ENCODE data around the gene PRKCE.

PRKCE gene

DNA sequence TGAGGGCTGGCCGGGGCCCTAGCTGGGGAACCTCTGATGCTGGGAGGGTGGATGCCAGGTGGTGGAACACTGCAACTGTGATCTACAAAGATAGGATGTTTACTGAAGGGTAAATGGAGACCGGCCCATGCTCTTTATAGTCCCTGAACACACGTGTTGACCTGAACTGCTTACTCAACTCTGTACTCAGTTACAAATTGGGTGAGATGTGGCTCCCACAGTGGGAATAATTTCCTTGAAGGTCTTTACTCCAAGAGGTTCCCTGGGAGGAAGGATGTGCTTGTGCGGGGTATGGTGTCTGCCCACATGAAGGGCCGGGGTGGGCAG, 254.1 kb downstream of the PRKCE start:
- DNase-seq (ENCODE audit: low spot score), result no peak
- TF ChIP-seq, protein P1, sequence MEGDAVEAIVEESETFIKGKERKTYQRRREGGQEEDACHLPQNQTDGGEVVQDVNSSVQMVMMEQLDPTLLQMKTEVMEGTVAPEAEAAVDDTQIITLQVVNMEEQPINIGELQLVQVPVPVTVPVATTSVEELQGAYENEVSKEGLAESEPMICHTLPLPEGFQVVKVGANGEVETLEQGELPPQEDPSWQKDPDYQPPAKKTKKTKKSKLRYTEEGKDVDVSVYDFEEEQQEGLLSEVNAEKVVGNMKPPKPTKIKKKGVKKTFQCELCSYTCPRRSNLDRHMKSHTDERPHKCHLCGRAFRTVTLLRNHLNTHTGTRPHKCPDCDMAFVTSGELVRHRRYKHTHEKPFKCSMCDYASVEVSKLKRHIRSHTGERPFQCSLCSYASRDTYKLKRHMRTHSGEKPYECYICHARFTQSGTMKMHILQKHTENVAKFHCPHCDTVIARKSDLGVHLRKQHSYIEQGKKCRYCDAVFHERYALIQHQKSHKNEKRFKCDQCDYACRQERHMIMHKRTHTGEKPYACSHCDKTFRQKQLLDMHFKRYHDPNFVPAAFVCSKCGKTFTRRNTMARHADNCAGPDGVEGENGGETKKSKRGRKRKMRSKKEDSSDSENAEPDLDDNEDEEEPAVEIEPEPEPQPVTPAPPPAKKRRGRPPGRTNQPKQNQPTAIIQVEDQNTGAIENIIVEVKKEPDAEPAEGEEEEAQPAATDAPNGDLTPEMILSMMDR (IDR thresholded peaks at IDR 0.05; ENCODE audit: borderline replicate concordance, control extremely low read depth, extremely low read depth, insufficient read depth, missing control alignments), result no peak
- in situ Hi-C loops (cut with MboI; ENCODE audit: low sequenced_read_pairs, unreplicated experiment), result no loop called here

DNA sequence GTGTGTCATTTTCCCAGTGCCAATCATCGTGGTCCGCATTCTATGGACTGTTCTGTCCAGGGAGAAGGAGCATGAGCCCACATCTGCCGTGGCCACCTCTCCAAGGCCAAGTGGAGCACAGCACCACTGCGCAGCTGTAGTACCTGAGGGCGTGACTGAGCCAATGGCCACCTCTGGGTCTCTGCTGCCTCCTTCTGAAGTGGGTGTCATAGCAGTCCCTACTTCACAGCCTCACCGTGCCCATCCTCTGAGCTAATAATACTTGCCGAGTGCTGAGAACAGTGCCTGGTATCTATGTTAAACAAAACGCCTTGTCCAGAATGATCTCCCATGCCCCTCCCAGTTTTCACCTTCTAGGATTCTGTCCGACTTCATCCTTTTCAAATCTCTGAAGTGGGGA, 256.1 kb downstream of the PRKCE start:
- TF ChIP-seq, protein P1 (IDR thresholded peaks at IDR 0.05; ENCODE audit: borderline replicate concordance, control extremely low read depth, extremely low read depth, insufficient read depth, missing control alignments), result no peak
- no peak for DNase-seq (ENCODE audit: low spot score)
- in situ Hi-C loops (cut with MboI; ENCODE audit: low sequenced_read_pairs, unreplicated experiment), result no loop called here

DNA sequence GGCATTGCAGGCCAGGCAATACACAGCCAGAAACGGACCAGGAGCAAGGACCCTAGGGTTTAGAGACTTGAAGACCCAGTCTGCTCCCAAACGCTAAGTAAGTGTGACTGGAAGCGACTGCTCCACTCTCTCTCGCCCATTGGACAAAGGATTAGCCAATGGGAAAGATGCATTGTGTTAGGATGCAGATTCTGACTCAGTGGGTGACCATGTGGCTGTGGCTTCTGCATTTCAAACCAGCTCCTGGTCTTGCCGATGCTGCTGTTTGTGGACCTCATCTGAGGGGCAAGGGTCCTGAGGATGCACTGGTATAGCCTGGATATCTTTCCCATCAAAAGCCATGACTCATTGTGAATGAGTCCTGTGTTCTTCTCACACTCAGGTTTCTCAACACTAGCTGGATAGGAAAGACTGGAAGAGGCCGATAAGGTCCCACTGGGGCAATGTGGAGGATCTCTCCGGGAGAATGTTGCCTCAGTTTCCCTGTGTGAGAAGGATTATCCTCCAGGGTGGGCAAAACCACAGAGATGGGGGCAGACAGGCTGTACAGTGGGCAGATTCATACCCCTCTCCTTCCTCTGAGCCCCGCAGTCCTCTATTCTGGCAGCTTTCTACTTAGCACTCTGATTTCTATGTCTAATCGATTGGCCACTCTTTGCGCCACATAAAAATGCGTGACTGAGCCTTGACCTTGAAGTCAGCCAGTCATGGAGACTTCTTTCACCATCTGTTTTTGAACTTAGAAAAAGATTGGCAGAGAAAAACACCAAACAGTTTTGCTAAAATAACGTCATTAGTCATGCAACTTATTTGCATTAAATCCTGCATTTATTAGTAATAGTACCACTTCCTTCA, 257.1 kb downstream of the PRKCE start:
- in situ Hi-C loops (cut with MboI; ENCODE audit: low sequenced_read_pairs, unreplicated experiment), result no loop called here
- TF ChIP-seq, protein P1 (IDR thresholded peaks at IDR 0.05; ENCODE audit: borderline replicate concordance, control extremely low read depth, extremely low read depth, insufficient read depth, missing control alignments), result no peak
- DNase-seq (ENCODE audit: low spot score), result no peak

DNA sequence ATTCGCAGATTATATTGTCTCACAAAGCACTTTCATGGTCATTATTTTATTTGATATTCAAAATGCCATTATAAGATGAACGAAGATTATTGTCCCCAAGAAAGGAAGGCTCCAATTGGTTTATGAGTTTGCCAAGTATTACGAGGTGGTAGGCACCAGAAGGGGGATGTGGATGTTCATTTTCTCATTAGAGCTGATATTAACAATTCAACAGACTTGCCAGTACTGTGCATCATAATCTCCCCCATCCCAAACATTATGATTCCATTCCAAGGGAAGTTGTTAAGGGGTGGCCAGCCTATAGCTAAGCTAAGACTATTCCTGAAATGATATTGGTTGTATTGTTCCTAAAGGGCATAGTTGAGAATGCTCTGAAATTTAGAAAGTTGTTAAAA, 257.7 kb downstream of the PRKCE start:
- DNase-seq (ENCODE audit: low spot score), result no peak
- TF ChIP-seq, protein P1 (IDR thresholded peaks at IDR 0.05; ENCODE audit: borderline replicate concordance, control extremely low read depth, extremely low read depth, insufficient read depth, missing control alignments), result no peak
- in situ Hi-C loops (cut with MboI; ENCODE audit: low sequenced_read_pairs, unreplicated experiment), result no loop called here

DNA sequence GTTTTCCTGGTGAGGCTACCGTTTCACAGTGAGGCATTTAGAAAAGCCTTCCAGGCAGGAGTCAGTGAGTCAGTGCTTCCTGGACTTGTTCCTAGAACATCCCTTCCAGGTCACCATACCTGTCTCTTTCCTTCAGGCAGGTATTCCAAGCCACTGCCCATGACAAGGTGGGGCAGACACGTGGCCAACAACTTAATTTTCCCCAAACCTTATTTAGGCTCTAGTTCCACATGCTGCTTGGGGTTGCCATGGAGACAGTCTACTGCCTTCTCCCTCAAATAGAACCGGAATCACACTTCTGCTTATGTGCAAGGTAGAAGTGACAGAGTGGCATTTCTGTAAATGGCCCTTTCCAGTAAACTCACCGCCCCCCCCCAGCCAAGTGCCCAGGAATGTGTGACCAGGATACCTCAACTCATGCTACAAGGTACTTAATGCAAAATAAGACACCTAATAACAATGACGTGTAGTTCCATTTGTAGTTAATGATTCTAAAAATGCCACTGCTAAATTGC, 258.3 kb downstream of the PRKCE start:
- in situ Hi-C loops (cut with MboI; ENCODE audit: low sequenced_read_pairs, unreplicated experiment), result no loop called here
- DNase-seq (ENCODE audit: low spot score), result peak; percentile 71
- TF ChIP-seq, protein P1 (IDR thresholded peaks at IDR 0.05; ENCODE audit: borderline replicate concordance, control extremely low read depth, extremely low read depth, insufficient read depth, missing control alignments), result no peak

DNA sequence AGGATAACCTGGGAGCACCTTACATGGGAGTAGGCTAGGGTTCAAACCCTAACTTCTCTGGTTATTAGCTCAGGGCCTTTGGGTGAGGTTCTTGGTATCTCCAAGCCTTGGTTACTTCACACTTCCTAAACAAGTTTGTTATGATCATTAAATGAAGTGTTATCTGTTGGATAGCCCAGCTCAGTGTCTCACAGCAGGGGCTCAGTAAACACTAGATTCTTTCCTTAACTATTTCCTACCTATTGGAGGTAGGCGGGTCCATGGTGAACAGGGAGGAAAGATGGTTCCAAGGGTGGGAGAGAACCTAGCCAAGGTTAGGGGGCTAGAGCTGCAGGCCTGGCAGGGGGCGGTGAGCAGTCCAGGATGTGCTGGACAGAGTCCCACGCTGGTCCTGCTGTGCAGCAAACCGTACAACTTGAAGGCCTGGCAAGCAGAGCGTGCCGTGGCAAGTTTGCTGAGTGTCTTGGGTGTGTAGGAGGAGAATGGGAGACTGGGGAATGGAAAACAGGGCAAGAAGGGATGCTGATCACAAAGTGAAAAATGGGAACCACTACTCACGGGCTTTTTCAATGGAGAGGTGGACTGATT, 259.1 kb downstream of the PRKCE start:
- in situ Hi-C loops (cut with MboI; ENCODE audit: low sequenced_read_pairs, unreplicated experiment), result no loop called here
- TF ChIP-seq, protein P1 (IDR thresholded peaks at IDR 0.05; ENCODE audit: borderline replicate concordance, control extremely low read depth, extremely low read depth, insufficient read depth, missing control alignments), result no peak
- no peak for DNase-seq (ENCODE audit: low spot score)
